Measurements from ENCODE around the gene CCDC102A.
"Not testable (repeated sequence)": the region's sequence is repeated elsewhere in the genome, so short reads cannot be mapped to it uniquely, and the experiment has no call there.

CCDC102A gene

GRCh38 chr16:57564571-57565270, 28.4 kb upstream of the CCDC102A start:
- DNase-seq = no peak

- no peak for DNase-seq
Measured at GRCh38 chr16:57563761-57564160, 27.4 kb upstream of the CCDC102A start.

DNA sequence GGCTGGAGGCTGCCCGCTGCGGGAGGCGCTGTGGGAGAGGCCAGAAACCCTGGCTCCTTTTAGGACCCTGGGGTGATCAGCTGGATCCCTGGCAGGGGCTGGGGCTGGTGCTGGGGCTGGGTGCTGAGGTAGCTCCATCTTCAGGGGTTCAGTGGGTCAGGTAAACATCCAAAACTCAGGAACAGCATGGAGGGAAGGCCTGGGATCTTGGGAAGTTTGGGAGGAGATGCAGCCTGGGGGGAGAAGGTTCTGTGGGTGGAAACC, 27.0 kb upstream of the CCDC102A start:
- no peak for DNase-seq

DNA sequence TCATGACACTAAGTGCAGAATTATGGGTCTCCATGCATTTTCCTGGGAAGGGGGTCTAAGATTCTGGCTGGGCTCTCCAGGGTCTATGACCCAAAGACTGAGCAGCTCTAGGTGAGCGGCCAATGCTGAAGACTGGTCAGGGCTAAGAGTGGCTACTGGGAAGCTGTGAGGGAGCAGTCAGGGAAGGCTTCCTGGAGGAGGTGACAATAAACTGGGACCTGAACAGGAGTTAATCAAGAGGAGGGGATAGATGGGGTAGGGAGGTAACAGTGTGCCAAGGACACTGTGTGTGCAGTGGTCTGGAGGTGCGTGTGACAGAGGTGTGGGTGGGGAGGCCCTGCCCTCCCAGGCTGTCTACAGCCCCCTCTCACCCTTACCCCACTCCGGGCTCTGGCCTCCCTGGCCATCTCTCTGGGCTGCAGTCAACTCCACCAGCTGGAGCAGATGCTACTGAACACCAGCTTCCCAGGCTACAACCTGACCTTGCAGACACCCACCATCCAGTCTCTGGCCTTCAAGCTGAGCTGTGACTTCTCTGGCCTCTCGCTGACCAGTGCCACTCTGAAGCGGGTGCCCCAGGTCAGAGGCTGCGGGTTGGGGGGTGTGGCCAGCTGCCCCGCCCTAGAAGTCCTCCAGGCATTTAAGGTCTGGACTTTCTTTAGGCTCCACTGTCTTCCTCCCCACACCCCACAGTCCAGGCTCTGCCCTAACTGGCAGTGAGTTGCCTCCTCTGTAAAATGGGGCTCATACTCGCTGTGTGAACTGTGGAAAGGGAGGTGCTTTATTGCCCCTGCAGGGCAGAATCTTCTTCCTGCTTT, 26.5 kb upstream of the CCDC102A start:
- no peak for DNase-seq

GRCh38 chr16:57562066-57562465, 25.7 kb upstream of the CCDC102A start:
- no peak for DNase-seq

- DNase-seq = no peak
Measured at GRCh38 chr16:57559072-57559790, 22.9 kb upstream of the CCDC102A start.

- no peak for DNase-seq
Measured at GRCh38 chr16:57556941-57557541, 20.7 kb upstream of the CCDC102A start.

DNA sequence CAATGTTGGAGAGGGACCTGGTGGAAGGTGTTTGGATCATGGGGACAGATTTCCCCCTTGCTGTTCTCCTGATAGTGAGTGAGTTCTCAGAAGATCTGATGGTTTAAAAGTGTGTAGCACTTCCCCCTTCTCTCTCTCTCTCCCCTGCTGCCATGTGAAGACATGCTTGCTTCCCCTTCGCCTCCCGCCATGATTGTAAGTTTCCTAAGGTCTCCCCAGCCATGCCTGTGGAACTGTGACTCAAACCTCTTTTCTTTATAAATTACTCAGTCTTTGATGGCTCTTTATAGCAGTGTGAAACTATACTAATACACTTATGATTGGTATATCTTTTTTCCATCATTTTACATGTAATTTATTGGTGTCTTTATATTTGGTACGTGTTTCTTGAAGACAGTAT, 19.5 kb upstream of the CCDC102A start:
- DNase-seq = no peak

- DNase-seq = no peak
Measured at GRCh38 chr16:57551057-57551456, 14.7 kb upstream of the CCDC102A start.

GRCh38 chr16:57549730-57550129, 13.4 kb upstream of the CCDC102A start:
- DNase-seq = no peak

GRCh38 chr16:57548408-57548807, 12.0 kb upstream of the CCDC102A start:
- DNase-seq = no peak

DNA sequence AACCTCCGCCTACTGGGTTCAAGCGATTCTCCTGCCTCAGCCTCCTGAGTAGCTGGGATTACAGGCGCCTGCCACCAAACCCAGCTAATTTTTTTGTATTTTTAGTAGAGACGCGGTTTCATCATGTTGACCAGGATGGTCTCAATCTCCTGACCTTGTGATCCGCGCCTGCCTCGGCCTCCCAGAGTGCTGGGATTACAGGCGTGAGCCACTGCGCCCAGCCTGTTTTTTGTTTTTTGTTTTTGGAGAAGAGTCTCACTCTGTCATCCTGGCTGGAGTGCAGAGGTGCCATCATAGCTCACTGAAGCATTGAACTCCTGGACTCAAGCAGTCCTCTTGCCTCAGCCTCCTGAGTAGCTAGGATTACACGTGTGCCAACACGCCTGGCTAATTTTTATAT, 11.2 kb upstream of the CCDC102A start:
- not testable (repeated sequence) for DNase-seq

DNA sequence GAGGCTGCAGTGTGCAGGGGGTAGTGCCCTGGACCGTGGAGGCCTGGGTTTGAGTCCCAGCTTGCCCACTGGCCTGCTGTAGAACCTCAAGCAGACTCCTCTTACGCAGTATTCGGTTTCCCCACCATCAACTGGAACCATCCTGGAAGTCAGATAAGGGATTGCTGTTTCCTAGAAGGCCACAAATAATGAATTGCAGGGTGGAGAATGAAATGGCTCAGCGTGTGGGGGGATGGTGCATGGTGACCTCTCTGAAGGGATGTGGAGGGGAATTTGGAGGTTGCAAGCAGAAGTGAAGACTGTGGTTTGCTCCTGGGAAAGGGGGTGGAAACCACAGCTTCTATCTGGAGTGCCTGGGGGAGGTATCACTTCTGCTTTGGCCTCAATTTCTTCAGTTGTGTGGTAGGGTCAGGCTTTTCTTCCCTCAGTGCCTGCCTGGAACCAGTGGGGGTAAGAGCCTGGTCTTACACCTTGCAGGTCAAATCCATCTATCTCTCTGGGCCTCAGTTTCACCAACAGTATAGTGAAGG, 7.8 kb upstream of the CCDC102A start:
- DNase-seq = no peak

- DNase-seq = no peak
Measured at GRCh38 chr16:57541754-57542435, 5.5 kb upstream of the CCDC102A start.

- no peak for DNase-seq
Measured at GRCh38 chr16:57540906-57541753, 4.8 kb upstream of the CCDC102A start.

GRCh38 chr16:57540387-57540786, 4.0 kb upstream of the CCDC102A start:
- no peak for DNase-seq

DNA sequence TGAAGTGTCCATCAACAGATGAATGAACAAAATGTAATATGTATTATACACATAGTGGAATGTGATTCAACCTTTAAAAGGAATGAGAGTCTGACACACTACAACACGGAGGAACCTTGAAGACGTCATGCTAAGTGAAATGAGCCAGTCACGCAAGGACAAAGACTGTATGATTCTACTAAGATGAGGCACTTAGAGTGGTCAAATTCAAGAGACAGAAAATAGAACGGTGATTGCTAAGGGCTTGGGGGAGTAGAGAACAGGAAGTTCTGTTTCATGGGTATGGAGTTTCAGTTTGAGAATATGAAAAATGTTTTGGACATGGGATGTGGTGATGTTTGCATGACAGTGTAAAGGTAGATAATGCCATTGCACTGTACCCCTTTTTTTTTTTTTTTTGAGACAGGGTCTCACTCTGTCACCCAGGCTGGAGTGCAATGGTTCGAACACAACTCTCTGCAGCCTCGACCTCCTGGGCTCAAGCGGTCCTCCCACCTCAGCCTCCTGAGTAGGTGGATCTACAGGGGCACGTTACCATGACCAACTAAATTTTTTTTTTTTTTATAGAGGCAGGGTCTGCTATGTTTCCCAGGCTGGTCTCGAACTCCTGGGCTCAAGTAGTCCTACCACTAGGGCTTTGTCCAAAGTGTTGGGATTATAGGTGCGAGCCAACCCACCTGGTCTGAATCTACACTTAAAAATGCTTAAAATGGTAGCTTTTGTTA, 2.9 kb upstream of the CCDC102A start:
- no peak for DNase-seq

- no peak for DNase-seq
Measured at GRCh38 chr16:57538235-57538721, 1.9 kb upstream of the CCDC102A start.

GRCh38 chr16:57537581-57538234, 1.3 kb upstream of the CCDC102A start:
- no peak for DNase-seq

DNA sequence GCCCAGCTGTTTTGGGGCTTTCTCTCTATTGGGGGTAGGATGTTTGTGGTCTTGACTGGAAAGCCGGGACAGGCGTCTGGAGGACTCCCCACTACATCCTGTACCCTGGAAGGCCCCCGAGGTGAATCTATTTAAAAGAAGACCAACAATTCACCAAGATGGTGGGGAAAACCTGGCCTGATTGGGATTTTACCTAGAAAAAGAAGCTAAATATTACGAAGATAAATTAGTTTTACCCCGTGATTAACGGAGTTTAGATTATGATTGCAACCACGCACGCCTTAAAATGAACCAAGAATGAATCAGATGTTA, 779 bp upstream of the CCDC102A start:
- DNase-seq = no peak
